Karpas-422 (cell line): Measurements from ENCODE around the gene STEEP1. TPM values are rescaled to one million over a fixed set of nuclear protein-coding genes. Genes with fewer than 3 reads are reported as not detected.

ENCODE experiments used
- DNase-seq: peaks from one replicate; pipeline ENCODE4 v3.0.0-alpha.2; 2015
- H2AFZ ChIP-seq: fragments of 200-600 bp; sonication (generic); 2 replicates; pipeline ENCODE4 v1.6.1; 2014; ENCODE audit warnings: antibody characterized with exemption, low read length, mixed read lengths
- H3K27ac ChIP-seq: fragments of 200-600 bp; sonication (generic); 2 replicates; pipeline ENCODE4 v1.5.1; 2014; ENCODE audit warnings: mild to moderate bottlenecking, low read length, moderate library complexity
- H3K27me3 ChIP-seq: fragments of 200-600 bp; sonication (generic); 2 replicates; pipeline ENCODE4 v1.6.1; 2014; ENCODE audit warnings: low read length, mixed read lengths
- H3K36me3 ChIP-seq: fragments of 200-600 bp; sonication (generic); 2 replicates; pipeline ENCODE4 v1.6.1; 2014; ENCODE audit warnings: low read length, mixed read lengths; ENCODE audit not compliant: insufficient read depth
- H3K4me1 ChIP-seq: fragments of 200-600 bp; sonication (generic); 2 replicates; pipeline ENCODE4 v1.6.1; 2014; ENCODE audit warnings: mild to moderate bottlenecking, low read length, mixed read lengths
- H3K4me2 ChIP-seq: fragments of 200-600 bp; sonication (generic); 2 replicates; pipeline ENCODE4 v1.6.1; 2014; ENCODE audit warnings: low read length, low read depth, mild to moderate bottlenecking; ENCODE audit not compliant: poor library complexity, severe bottlenecking
- H3K4me3 ChIP-seq: fragments of 200-600 bp; sonication (generic); 2 replicates; pipeline ENCODE4 v1.5.1; 2014; ENCODE audit warnings: mild to moderate bottlenecking, antibody characterized with exemption, low read length, mixed read lengths
- H3K79me2 ChIP-seq: fragments of 200-600 bp; sonication (generic); 2 replicates; pipeline ENCODE4 v1.6.1; 2014; ENCODE audit warnings: mild to moderate bottlenecking, low read length, mixed read lengths
- H3K9ac ChIP-seq: fragments of 200-600 bp; sonication (generic); 2 replicates; pipeline ENCODE4 v1.6.0; 2014; ENCODE audit warnings: low read length
- H3K9me2 ChIP-seq: fragments of 200-600 bp; sonication (generic), shearing (Covaris generic); replicated peaks from 2 replicates; pipeline ENCODE4 v1.6.0; 2014; ENCODE audit warnings: mild to moderate bottlenecking, low read length, moderate library complexity; ENCODE audit not compliant: insufficient read depth
- H3K9me3 ChIP-seq: fragments of 300-700, 200-600 bp; sonication (generic); 2 replicates; pipeline ENCODE4 v1.6.1; 2014; ENCODE audit warnings: low read length, mixed read lengths
- H4K20me1 ChIP-seq: fragments of 200-600 bp; sonication (generic); 2 replicates; pipeline ENCODE4 v1.6.1; 2014; ENCODE audit warnings: mild to moderate bottlenecking, antibody characterized with exemption, low read length, low read depth; ENCODE audit not compliant: insufficient read depth
- total RNA-seq: library from RNA; depleted of rRNA; stranded (reverse); fragments of >200 nt; shearing (Covaris generic); gene quantifications from 2 replicates; pipeline ENCODE4 v1.2.3, GENCODE V29; 2014; ENCODE audit warnings: low replicate concordance

Gene STEEP1
- total RNA-seq, 1 experiment from 2014 or later: 36.7 TPM

DNA sequence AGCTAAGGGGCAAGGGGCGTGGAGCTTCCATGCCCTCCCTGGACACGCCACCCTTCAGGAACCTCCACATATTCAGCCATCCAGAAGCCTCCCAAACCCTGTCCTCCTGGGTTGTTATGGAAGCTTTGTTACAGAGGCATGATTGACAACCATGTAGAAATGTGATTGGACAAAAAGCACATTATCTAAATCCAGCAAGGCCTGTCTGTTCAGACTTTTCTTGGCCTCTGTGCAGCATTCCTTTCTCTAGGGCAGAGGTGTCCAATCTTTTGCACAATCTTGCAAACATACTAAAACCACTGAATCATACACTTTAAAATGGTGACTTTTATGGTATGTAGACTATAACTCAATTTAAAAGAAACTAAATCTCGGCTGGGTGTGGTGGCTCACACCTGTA, 12.7 kb downstream of the STEEP1 start:
- Histone ChIP-seq H3K36me3 (no peaks in the 10 kb centered on the region; the same call in 1 of the 2 replicates), H3K79me2 (peaks cover 28% of the 10 kb centered on the region), H4K20me1 (no peaks in the 10 kb centered on the region), H3K27ac (no peak overlapping the region), H3K9ac (no peak overlapping the region), H3K9me3 (no peaks in the 10 kb centered on the region), H3K4me3 (no peak overlapping the region), H3K27me3 (no peaks in the 10 kb centered on the region), H3K9me2 (no peaks in the 10 kb centered on the region), H3K4me2 (no peak overlapping the region), H3K4me1 (peaks cover 1% of the 10 kb centered on the region; the same call in 1 of the 2 replicates), H2AFZ (no peak overlapping the region)
- no peak for DNase-seq

DNA sequence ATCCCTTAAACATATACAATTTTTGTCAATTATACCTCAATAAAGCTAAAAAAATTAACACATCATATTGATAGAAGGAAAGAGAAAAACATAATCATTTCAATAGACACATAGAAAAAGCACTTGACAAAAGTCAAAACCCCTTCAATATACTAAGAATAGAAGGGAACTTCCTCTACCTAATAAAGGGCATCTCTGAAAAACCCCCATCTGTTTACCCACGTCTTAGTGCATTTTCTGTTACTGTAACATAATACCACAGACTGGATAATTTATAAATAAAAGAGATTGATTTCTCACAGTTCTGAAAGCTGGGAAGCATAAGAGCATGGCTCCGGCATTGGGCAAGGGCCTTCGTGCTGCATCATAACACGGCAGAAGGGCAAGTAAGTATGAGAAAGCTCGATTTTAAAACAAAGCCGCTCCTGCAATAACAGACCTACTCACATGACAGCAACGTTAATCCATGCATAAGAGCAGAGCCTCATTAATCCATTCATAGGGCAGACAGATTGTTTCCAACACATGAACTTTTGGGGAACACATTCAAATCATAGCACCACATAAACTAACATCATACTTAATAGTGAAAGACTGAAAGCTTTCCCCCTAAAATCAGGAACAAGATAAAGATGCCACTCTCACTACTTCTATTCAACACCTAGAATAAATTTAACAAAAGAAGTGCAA, 15.7 kb downstream of the STEEP1 start:
- H3K27ac ChIP-seq: no peak overlapping the region
- H3K36me3 ChIP-seq: no peaks in the 10 kb centered on the region
- H3K4me2 ChIP-seq: no peak overlapping the region
- no peaks in the 10 kb centered on the region for H3K9me2 ChIP-seq
- H3K79me2 ChIP-seq: peaks cover 36% of the 10 kb centered on the region
- H3K4me1 ChIP-seq: peaks cover 6% of the 10 kb centered on the region
- H4K20me1 ChIP-seq: no peaks in the 10 kb centered on the region
- no peaks in the 10 kb centered on the region for H3K27me3 ChIP-seq
- H3K4me3 ChIP-seq: no peak overlapping the region
- H2AFZ ChIP-seq: no peak overlapping the region
- H3K9me3 ChIP-seq: no peaks in the 10 kb centered on the region
- no peak for DNase-seq
- no peak overlapping the region for H3K9ac ChIP-seq

DNA sequence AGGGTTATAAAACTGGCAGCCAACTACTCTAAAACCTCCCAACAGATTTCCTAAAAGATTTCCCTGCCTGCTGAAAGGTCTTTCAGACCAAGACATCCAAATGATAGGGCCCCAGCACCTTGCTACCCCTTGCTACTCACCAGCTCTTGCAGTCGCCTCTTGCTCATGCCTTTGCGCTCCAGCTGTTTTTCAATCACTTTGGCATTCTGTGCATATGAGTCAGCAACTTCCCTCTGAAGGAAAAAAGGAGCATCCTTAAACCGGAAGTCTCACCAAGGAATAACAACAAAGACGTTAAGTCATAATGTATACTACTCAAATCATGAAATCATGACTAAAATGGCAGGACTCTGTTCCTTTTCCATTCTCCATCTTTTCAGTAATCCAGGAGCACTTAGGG, 24.0 kb downstream of the STEEP1 start:
- Histone ChIP-seq H3K4me2 (no peak overlapping the region), H3K79me2 (no peaks in the 10 kb centered on the region), H3K9ac (no peak overlapping the region), H3K27me3 (no peaks in the 10 kb centered on the region), H3K36me3 (no peaks in the 10 kb centered on the region), H3K9me3 (no peaks in the 10 kb centered on the region), H3K27ac (no peak overlapping the region), H4K20me1 (no peaks in the 10 kb centered on the region), H2AFZ (no peak overlapping the region), H3K4me3 (no peak overlapping the region), H3K9me2 (no peaks in the 10 kb centered on the region), H3K4me1 (no peaks in the 10 kb centered on the region)
- DNase-seq: no peak

DNA sequence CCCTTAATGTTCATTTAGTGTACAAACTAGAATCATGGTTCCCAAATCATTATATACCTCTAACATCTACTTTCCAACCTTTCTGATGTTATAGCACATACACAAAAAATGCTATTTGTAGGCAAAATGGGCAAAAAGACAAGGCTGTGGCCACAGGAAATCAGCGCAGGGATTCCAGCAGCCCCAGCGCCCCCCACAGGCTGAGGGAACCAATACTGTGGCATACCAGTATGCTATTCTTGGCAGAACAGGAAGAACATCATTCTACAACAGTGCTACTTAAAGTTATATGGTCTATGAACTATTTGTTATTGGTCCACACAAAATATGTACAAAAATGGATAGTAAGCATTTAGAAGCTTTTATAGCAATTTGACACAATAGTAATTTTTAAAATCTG, 25.3 kb downstream of the STEEP1 start:
- DNase-seq: peak; percentile 59
- no peaks in the 10 kb centered on the region for H3K27me3 ChIP-seq

DNA sequence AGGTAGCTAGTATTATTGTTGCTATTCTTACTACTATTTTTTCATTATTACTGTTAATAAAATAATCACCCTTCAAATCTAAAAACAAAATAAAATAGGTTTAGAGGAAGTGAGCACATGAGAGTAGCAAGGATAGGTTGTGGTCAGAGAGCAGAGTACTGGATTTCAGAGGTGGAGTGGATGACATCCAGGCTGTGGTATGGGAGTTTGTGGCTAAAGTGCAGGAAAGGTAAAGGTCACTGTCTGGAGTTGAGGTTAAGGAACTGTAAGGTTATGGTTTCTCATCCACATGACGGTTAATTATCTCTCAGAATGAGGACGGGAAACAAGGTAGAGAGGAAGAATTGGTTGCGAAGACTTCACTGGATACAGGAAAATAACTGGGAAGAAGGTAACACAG, 27.7 kb downstream of the STEEP1 start:
- Histone ChIP-seq H3K27me3 (no peaks in the 10 kb centered on the region), H3K9me2 (no peaks in the 10 kb centered on the region), H3K79me2 (no peaks in the 10 kb centered on the region), H3K9ac (no peak overlapping the region), H3K4me1 (no peaks in the 10 kb centered on the region), H3K4me2 (no peak overlapping the region), H4K20me1 (no peaks in the 10 kb centered on the region), H3K9me3 (no peaks in the 10 kb centered on the region), H3K4me3 (no peak overlapping the region), H3K27ac (no peak overlapping the region), H2AFZ (no peak overlapping the region), H3K36me3 (no peaks in the 10 kb centered on the region)
- DNase-seq: no peak

More for the DNA sequence above, 25.3 kb downstream of the STEEP1 start:
- no peaks in the 10 kb centered on the region for H3K79me2 ChIP-seq
- no peak overlapping the region for H3K27ac ChIP-seq
- H4K20me1 ChIP-seq: no peaks in the 10 kb centered on the region
- no peaks in the 10 kb centered on the region for H3K36me3 ChIP-seq
- H3K4me1 ChIP-seq: no peaks in the 10 kb centered on the region
- no peak overlapping the region for H3K9ac ChIP-seq
- no peak overlapping the region for H3K4me3 ChIP-seq
- H2AFZ ChIP-seq: no peak overlapping the region
- H3K9me3 ChIP-seq: no peaks in the 10 kb centered on the region
- no peak overlapping the region for H3K4me2 ChIP-seq
- no peaks in the 10 kb centered on the region for H3K9me2 ChIP-seq

DNA sequence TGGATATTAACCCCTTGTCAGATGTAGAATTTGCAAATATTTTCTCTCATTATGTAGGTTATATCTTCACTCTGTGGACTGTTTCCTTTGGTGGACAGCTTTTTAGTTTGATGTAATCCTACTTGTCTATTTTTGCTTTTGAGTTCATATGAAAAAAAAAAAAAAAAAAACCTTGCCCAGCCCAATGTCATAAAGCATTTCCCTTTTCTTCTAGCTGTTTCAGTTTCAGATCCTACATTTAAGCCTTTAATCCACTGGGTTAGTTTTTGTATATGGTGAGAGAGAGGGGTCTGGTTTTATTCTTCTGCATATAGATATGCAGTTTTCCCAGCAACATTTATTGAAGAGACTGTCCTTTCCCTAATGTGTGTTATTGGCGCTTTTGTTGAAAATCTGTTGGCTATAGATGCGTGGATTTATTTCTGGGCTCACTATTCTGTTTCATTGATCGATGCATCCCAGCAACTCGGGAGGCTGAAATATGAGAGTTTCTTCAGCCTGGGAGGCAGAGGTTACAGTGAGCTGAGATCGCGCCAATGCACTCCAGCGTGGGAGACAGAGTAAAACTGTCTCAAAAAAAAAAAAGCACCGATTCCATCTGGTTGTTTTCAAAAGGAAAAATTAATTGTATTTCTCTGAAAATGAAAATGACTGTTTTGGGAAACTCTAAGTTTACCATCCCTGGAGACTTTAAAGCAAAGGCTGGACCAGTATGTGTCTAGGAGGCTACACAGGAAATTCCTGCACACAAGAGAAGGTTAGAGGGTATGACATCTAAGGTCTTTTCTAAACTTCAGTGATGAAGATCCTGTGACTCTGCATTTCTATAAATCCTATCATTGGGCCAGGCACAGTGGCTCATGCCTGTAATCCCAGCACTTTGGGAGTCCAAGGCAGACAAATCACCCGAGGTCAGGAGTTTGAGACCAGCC, 35.6 kb downstream of the STEEP1 start:
- Histone ChIP-seq H3K27ac (peak overlapping the region; percentile 87), H3K9me3 (no peaks in the 10 kb centered on the region), H3K4me1 (peaks cover 18% of the 10 kb centered on the region), H3K4me3 (peak overlapping the region; percentile 63), H3K4me2 (peak overlapping the region; percentile 67), H3K27me3 (no peaks in the 10 kb centered on the region), H4K20me1 (no peaks in the 10 kb centered on the region), H3K9ac (peak overlapping the region; percentile 55), H2AFZ (0 out of 2 replicates have a peak overlapping the region, but pooled peaks have one; percentile 1), H3K79me2 (no peaks in the 10 kb centered on the region), H3K36me3 (no peaks in the 10 kb centered on the region), H3K9me2 (no peaks in the 10 kb centered on the region)
- DNase-seq: peak; percentile 81

DNA sequence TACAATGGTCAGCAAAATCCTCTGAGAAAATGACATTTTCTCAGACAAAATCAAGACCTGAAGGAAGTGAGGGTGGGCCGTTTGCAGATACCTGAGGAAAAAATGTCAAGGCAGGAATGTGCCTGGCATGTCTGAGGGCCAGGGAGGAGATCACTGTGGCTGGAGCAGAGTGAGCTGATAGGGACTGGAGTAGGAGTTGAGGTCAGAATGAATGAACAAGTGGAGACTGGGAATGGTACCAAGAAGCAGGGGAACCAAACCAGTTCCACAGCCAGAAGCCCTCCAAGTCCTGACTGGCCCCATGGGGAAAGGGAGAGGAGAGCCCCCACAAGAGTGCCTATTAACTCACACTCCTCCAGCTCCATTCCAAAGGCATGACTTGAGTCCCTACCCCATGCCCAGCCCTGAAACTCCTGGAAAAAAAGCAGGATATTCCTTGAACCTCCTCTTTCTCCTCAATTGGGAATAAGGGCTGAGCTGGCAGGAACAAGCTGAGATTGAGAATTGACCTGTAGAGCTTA, 41.5 kb downstream of the STEEP1 start:
- no peaks in the 10 kb centered on the region for H3K79me2 ChIP-seq
- no peak for DNase-seq
- no peaks in the 10 kb centered on the region for H4K20me1 ChIP-seq
- H3K9ac ChIP-seq: no peak overlapping the region
- H3K9me3 ChIP-seq: no peaks in the 10 kb centered on the region
- no peaks in the 10 kb centered on the region for H3K36me3 ChIP-seq
- H2AFZ ChIP-seq: no peak overlapping the region
- no peaks in the 10 kb centered on the region for H3K27me3 ChIP-seq
- H3K27ac ChIP-seq: no peak overlapping the region
- H3K4me2 ChIP-seq: no peak overlapping the region
- H3K9me2 ChIP-seq: no peaks in the 10 kb centered on the region
- H3K4me1 ChIP-seq: no peaks in the 10 kb centered on the region; the same call in 1 of the 2 replicates
- H3K4me3 ChIP-seq: no peak overlapping the region

DNA sequence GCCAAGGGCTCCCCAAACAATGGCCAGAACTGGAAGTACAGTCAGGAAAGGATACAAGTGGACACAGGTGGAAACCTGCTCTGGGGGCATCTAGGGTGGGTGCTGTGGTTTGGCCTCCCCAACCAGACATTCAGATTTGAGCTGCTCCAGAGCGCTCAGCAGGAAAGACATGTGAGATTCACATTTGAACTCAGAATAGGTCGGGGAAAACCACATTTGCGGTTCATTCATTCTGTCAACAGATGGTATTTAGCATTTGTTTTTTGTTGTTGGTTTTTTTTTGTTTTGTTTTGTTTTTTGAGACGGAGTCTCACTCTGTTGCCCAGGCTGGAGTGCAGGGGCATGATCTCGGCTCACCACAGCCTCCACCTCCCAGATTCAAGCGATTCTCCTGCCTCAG, 44.0 kb downstream of the STEEP1 start:
- Histone ChIP-seq H3K27me3 (no peaks in the 10 kb centered on the region), H3K79me2 (no peaks in the 10 kb centered on the region), H3K36me3 (no peaks in the 10 kb centered on the region), H4K20me1 (no peaks in the 10 kb centered on the region), H2AFZ (no peak overlapping the region), H3K27ac (no peak overlapping the region), H3K4me2 (no peak overlapping the region), H3K9me3 (no peaks in the 10 kb centered on the region), H3K4me3 (no peak overlapping the region), H3K4me1 (peaks cover 3% of the 10 kb centered on the region), H3K9ac (no peak overlapping the region), H3K9me2 (no peaks in the 10 kb centered on the region)
- no peak for DNase-seq
